ENCODE results near the gene HOXA9.

Gene HOXA9

GRCh38 chr7:27193335-27194001 is 28.1 kb upstream of the HOXA9 start (continued):
- no peak for TF ChIP-seq ZNF565 (CRISPR knock-in tag; conservative IDR thresholded peaks at IDR 0.05; ENCODE audit: low read depth)

DNA sequence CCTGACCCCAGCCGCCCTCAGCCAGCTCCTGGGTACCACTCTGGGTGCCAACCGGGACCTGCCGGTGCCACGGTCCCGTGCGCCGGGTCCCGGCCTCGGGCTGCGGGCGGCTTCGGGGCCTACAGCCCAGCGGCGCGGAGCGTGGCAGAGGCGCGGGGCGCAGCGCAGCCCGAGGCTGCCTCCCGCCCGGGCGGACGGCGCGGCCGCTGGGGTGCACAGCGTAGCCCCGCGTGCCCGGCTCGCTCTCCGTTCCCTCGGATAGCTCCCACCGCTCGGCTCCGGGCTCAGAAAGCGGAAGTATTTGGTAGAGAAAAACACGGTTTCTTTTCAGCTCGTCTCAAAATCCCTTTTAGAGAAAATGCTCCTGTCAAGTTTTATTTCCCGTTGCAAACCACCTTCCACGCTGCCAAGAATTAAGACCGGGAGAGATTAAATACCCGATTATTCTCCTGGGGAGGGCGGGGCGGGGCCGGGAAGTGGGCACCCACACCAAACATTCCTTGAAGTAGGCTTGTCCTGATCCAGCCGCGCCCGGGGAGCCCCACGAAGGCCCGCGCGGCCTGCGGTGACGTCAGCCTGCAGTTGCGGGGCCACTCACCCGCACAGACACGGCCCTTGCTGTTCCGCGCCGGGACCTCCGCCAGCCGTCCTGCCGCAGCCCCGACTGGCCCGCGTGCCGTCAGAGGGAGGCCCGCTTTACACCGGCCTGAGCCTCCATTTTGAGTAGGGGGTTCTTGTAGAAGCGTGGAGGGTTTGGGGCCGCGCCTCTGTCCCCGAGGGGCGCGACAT is 27.4 kb upstream of the HOXA9 start:
- TF ChIP-seq RARB (CRISPR knock-in tag; IDR thresholded peaks at IDR 0.05): no peak
- peak; percentile 25; the same call in 2 of the 3 replicates for ATAC-seq

DNA sequence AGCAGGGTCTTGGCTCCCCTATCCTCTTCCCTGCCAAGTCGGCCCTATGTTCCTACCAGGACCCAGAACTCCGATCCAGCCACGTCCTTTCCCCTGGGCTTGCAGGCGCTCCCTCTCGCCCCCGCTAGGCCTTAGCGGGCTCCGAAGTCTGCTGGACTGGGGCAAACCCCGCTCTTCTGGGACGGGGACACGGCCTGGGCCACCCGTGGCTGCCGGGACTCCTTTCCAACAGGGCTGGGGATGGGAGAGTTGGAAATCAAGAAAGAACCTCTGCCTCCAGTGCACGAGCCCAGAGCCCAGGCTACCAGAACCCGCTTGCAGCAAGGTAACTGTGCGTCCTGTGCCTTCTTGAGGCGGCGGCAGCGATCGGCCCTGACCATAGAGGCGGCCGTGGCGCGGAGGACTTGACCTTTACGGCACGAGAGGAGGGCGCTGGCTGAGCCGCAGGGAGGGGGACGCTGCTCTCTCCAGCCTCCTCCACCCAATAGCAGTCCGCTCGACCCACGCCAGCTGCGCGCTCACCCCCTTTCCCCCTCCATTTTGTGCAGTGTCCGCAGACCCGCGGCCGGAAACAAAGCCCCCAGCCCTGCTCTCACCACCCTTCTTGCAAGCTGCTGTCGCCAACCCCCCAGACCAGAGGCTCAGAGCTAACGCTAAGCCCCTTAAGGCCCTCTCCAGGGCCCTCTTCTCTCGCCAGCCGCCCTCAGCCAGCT is 26.7 kb upstream of the HOXA9 start:
- no peak; the same call in 2 of the 3 replicates for ATAC-seq
- TF ChIP-seq, protein P1, sequence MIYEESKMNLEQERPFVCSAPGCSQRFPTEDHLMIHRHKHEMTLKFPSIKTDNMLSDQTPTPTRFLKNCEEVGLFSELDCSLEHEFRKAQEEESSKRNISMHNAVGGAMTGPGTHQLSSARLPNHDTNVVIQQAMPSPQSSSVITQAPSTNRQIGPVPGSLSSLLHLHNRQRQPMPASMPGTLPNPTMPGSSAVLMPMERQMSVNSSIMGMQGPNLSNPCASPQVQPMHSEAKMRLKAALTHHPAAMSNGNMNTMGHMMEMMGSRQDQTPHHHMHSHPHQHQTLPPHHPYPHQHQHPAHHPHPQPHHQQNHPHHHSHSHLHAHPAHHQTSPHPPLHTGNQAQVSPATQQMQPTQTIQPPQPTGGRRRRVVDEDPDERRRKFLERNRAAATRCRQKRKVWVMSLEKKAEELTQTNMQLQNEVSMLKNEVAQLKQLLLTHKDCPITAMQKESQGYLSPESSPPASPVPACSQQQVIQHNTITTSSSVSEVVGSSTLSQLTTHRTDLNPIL (CRISPR knock-in tag; IDR thresholded peaks at IDR 0.05; ENCODE audit: low read depth): no peak

DNA sequence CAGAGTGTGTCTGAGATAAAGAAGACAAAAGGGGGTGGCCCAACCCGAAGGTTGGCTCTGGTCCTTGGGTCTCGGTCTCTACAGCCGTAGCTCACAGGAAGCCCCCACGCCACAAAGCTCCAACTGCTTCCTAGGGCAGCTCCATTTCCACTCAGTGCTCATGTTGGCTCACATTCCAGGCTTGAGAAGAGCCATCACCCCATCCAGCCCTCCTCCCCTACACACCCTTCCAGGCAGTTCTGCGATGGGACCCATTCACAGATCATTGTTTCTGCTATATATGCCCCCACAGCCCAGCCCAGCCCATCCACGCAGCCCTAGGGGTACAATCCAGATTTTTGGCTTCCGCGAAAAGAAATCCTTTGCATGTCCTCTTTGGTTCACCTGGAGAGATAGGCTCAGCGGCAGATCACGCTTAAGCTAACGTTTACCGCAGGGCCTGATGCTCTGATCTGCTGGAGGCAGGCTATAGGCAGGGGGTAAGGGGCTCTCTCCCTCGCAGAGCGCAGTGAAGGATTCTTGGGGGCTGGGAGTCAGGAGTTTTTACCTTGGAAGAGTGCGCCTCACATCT is 25.9 kb upstream of the HOXA9 start:
- TF ChIP-seq ISL1 (CRISPR knock-in tag; IDR thresholded peaks at IDR 0.05): no peak
- TF ChIP-seq ZFP3 (CRISPR knock-in tag; IDR thresholded peaks at IDR 0.05): no peak
- TF ChIP-seq TCF4 (CRISPR knock-in tag; IDR thresholded peaks at IDR 0.05; ENCODE audit: borderline replicate concordance): no peak
- no peak for TF ChIP-seq SNAI2 (CRISPR knock-in tag; IDR thresholded peaks at IDR 0.05)
- TF ChIP-seq, protein P2, sequence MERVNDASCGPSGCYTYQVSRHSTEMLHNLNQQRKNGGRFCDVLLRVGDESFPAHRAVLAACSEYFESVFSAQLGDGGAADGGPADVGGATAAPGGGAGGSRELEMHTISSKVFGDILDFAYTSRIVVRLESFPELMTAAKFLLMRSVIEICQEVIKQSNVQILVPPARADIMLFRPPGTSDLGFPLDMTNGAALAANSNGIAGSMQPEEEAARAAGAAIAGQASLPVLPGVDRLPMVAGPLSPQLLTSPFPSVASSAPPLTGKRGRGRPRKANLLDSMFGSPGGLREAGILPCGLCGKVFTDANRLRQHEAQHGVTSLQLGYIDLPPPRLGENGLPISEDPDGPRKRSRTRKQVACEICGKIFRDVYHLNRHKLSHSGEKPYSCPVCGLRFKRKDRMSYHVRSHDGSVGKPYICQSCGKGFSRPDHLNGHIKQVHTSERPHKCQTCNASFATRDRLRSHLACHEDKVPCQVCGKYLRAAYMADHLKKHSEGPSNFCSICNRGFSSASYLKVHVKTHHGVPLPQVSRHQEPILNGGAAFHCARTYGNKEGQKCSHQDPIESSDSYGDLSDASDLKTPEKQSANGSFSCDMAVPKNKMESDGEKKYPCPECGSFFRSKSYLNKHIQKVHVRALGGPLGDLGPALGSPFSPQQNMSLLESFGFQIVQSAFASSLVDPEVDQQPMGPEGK (CRISPR knock-in tag; IDR thresholded peaks at IDR 0.05; ENCODE audit: borderline replicate concordance): no peak
- TF ChIP-seq ESRRG (CRISPR knock-in tag; IDR thresholded peaks at IDR 0.05): no peak
- no peak for TF ChIP-seq ZNF70 (CRISPR knock-in tag; IDR thresholded peaks at IDR 0.05)
- TF ChIP-seq CSDC2 (CRISPR knock-in tag; IDR thresholded peaks at IDR 0.05): no peak
- no peak for TF ChIP-seq ARNTL (CRISPR knock-in tag; IDR thresholded peaks at IDR 0.05; ENCODE audit: borderline replicate concordance, low read depth)
- no peak for TF ChIP-seq CSRNP3 (CRISPR knock-in tag; IDR thresholded peaks at IDR 0.05)
- TF ChIP-seq BACH2 (CRISPR knock-in tag; IDR thresholded peaks at IDR 0.05; ENCODE audit: borderline replicate concordance): no peak
- no peak for TF ChIP-seq TSHZ2 (CRISPR knock-in tag; IDR thresholded peaks at IDR 0.05)
- TF ChIP-seq OSR1 (CRISPR knock-in tag; IDR thresholded peaks at IDR 0.05): no peak
- TF ChIP-seq, protein P1 (CRISPR knock-in tag; IDR thresholded peaks at IDR 0.05; ENCODE audit: low read depth): no peak
- TF ChIP-seq ZNF8 (CRISPR knock-in tag; IDR thresholded peaks at IDR 0.05): no peak
- TF ChIP-seq PPARA (CRISPR knock-in tag; IDR thresholded peaks at IDR 0.05; ENCODE audit: borderline replicate concordance): no peak
- TF ChIP-seq ZNF565 (CRISPR knock-in tag; conservative IDR thresholded peaks at IDR 0.05; ENCODE audit: low read depth): no peak
- ATAC-seq: no peak
